HepG2 (cell line): ENCODE measurements around the gene ELMO2.

Experiments
- BRCA1 ChIP-seq: sonication (generic); formaldehyde crosslinking; IDR thresholded peaks from 2 replicates; pipeline ENCODE4 v1.4.0; 2020; ENCODE audit warnings: missing genetic modification reagents
- CTCF ChIP-seq: sonication (generic); formaldehyde crosslinking; IDR thresholded peaks from 2 replicates; pipeline ENCODE4 v1.5.0; 2020; ENCODE audit warnings: mild to moderate bottlenecking, missing genetic modification reagents, moderate library complexity
- MYC ChIP-seq: sonication (generic); formaldehyde crosslinking; IDR thresholded peaks from 2 replicates; pipeline ENCODE4 v1.9.0; 2021; ENCODE audit warnings: missing genetic modification reagents, borderline replicate concordance
- POLR2A ChIP-seq, 2 experiments: IDR thresholded peaks; 2 replicates each; pipeline ENCODE4 v1.6.1; 2011; ENCODE audit warnings: low read depth in 2 of 2, low read length in 2 of 2, mild to moderate bottlenecking in 1 of 2, moderate library complexity in 1 of 2; ENCODE audit not compliant: insufficient read depth in 1 of 2

DNA sequence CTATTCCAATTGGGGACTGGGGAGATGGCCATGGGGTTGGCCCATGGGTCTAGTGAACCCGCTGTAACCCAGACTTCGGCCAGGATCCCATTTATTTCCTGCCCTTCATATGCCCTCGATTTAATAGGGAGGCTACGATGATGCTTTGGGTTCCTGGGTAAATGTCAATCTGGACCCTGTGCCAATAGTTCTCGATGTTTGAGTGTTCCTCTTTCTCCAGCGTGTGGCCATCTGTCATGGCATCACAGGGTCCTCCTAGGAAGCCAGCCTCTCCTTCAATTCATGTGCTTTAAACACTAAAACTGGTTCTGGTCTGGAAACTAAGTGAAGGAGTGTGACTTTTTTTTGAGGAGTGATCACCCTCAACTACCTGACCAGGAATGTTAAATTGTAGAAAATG, 28.7 kb upstream of the ELMO2 start:
- no peak for TF ChIP-seq CTCF
- TF ChIP-seq POLR2A (IDR thresholded peaks at IDR 0.05; ENCODE audit: insufficient read depth in 1 of 2, low read depth in 2 of 2, low read length in 2 of 2), result no peak
- TF ChIP-seq MYC (CRISPR knock-in tag), result no peak
- no peak for TF ChIP-seq BRCA1
